ENCODE data around the gene MAML2.

DNA sequence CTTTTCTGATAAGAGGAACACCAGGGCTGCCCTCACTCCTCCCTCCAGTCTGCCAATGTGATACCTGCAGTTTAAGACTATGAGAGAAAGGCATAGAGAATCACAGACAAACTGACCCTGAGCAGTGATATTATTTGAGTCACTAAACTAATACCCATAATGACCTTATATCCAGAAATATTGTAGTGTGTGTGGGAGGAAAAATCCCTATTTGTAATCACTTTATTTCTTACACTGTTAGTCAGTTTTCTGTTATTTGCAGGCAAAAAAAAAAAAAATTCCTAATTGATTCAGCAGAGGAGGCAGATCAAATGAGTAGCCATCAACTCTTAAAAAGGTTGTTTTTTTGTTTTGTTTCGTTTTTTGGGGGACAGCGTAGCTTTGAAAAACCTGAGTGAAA lies 82.5 kb downstream of the MAML2 start:
- TF ChIP-seq, protein P1, sequence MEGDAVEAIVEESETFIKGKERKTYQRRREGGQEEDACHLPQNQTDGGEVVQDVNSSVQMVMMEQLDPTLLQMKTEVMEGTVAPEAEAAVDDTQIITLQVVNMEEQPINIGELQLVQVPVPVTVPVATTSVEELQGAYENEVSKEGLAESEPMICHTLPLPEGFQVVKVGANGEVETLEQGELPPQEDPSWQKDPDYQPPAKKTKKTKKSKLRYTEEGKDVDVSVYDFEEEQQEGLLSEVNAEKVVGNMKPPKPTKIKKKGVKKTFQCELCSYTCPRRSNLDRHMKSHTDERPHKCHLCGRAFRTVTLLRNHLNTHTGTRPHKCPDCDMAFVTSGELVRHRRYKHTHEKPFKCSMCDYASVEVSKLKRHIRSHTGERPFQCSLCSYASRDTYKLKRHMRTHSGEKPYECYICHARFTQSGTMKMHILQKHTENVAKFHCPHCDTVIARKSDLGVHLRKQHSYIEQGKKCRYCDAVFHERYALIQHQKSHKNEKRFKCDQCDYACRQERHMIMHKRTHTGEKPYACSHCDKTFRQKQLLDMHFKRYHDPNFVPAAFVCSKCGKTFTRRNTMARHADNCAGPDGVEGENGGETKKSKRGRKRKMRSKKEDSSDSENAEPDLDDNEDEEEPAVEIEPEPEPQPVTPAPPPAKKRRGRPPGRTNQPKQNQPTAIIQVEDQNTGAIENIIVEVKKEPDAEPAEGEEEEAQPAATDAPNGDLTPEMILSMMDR (conservative IDR thresholded peaks at IDR 0.05): no peak
- TF ChIP-seq ZFX (IDR thresholded peaks at IDR 0.05): no peak

All from C4-2B (cell line).